SK-N-SH (cell line): ENCODE results near the gene AGMAT. TPM values are rescaled to one million over a fixed set of nuclear protein-coding genes. Genes with fewer than 3 reads are reported as not detected.

Source experiments
- CTCF ChIA-PET: fragments of 300-600, 350-600 bp; formaldehyde crosslinking; extraction: SDS; loops from one replicate; lab custom pipeline; 2021; lab: Yijun Ruan, JAX
- POLR2A ChIA-PET: fragments of 350-600 bp; sonication (Branson Sonifier 250); formaldehyde crosslinking; extraction: SDS; loops from one replicate; lab custom pipeline; 2020; ENCODE audit warnings: antibody characterized with exemption, inconsistent platforms; lab: Yijun Ruan, JAX
- DNase-seq: peaks from one replicate; pipeline ENCODE4 v3.0.0; 2012
- H2AFZ ChIP-seq: fragments of 200-600 bp; sonication (generic); 2 replicates; pipeline ENCODE4 v1.8.1; 2016; ENCODE audit warnings: antibody characterized with exemption, mild to moderate bottlenecking, low read depth
- H3F3A ChIP-seq: fragments of 200-600 bp; sonication (generic); replicated peaks from 2 replicates; pipeline ENCODE3; 2016; ENCODE audit warnings: antibody characterized with exemption, mild to moderate bottlenecking; ENCODE audit not compliant: insufficient read depth
- H3K27ac ChIP-seq, 2 experiments: fragments of 200-500 bp in 1 of 2; fragments of 200-600 bp in 1 of 2; sonication (Bioruptor generic) in 1 of 2; sonication (generic), shearing (Covaris generic) in 1 of 2; 2 replicates each; pipeline versions ENCODE4 v1.5.1 to v1.6.1; 2014 to 2016; ENCODE audit warnings: low read depth in 2 of 2, inconsistent platforms in 1 of 2, low read length in 1 of 2, mild to moderate bottlenecking in 1 of 2, mixed read lengths in 1 of 2
- H3K27me3 ChIP-seq: fragments of 200-600 bp; sonication (generic), shearing (Covaris generic); 2 replicates; pipeline ENCODE4 v1.6.1; 2016; ENCODE audit warnings: mixed run types; ENCODE audit not compliant: insufficient read depth
- H3K36me3 ChIP-seq, 2 experiments: fragments of 200-500 bp in 1 of 2; fragments of 200-600 bp in 1 of 2; sonication (Bioruptor generic) in 1 of 2; sonication (generic) in 1 of 2; replicated peaks in 1 of 2; 2 replicates each; pipeline versions ENCODE3 to v1.5.1; 2014 to 2016; ENCODE audit warnings: low read length in 1 of 2, mild to moderate bottlenecking in 1 of 2; ENCODE audit not compliant: insufficient read depth in 2 of 2, control insufficient read depth in 1 of 2
- H3K4me1 ChIP-seq, 2 experiments: fragments of 200-500 bp in 1 of 2; fragments of 200-600 bp in 1 of 2; sonication (Bioruptor generic) in 1 of 2; sonication (generic), shearing (Covaris generic) in 1 of 2; 2 replicates each; pipeline versions ENCODE4 v1.5.1 to v1.6.1; 2014 to 2016; ENCODE audit warnings: low read depth in 1 of 2, low read length in 1 of 2, mixed run types in 1 of 2; ENCODE audit not compliant: insufficient read depth in 2 of 2, control insufficient read depth in 1 of 2
- H3K4me2 ChIP-seq: fragments of 200-600 bp; sonication (generic), shearing (Covaris generic); 2 replicates; pipeline ENCODE4 v1.6.1; 2017; ENCODE audit warnings: mixed run types
- H3K4me3 ChIP-seq, 2 experiments: fragments of 200-500 bp in 1 of 2; fragments of 200-600 bp in 1 of 2; sonication (Bioruptor generic) in 1 of 2; sonication (generic), shearing (Covaris generic) in 1 of 2; 2 replicates each; pipeline versions ENCODE4 v1.5.1 to v1.8.1; 2014 to 2016; ENCODE audit warnings: low read depth in 2 of 2, inconsistent platforms in 1 of 2, low read length in 1 of 2, mild to moderate bottlenecking in 1 of 2, mixed read lengths in 1 of 2, moderate library complexity in 1 of 2
- H3K79me2 ChIP-seq: fragments of 200-600 bp; sonication (generic); 2 replicates; pipeline ENCODE4 v1.8.1; 2017; ENCODE audit warnings: mild to moderate bottlenecking; ENCODE audit not compliant: insufficient read depth
- H3K9ac ChIP-seq: fragments of 200-600 bp; sonication (generic); 2 replicates; pipeline ENCODE4 v1.6.1; 2017; ENCODE audit warnings: mixed run types
- H3K9me2 ChIP-seq: fragments of 200-600 bp; sonication (generic); 2 replicates; pipeline ENCODE4 v1.6.1; 2017; ENCODE audit warnings: mixed run types
- H3K9me3 ChIP-seq: fragments of 200-600 bp; sonication (generic); 2 replicates; pipeline ENCODE4 v1.6.1; 2017; ENCODE audit warnings: mixed run types, mild to moderate bottlenecking, moderate library complexity
- H4K20me1 ChIP-seq: fragments of 200-600 bp; sonication (generic); 2 replicates; pipeline ENCODE4 v1.6.1; 2017; ENCODE audit warnings: mild to moderate bottlenecking, mixed run types; ENCODE audit not compliant: insufficient read depth
- CHD2 ChIP-seq: fragments of 150-350 bp; IDR thresholded peaks from 2 replicates; pipeline ENCODE4 v1.6.1; 2018; ENCODE audit warnings: low read length; ENCODE audit not compliant: partially characterized antibody
- ELF1 ChIP-seq: IDR thresholded peaks from 2 replicates; pipeline ENCODE4 v1.4.0; 2012
- EP300 ChIP-seq, 2 experiments: IDR thresholded peaks; 2 replicates each; pipeline versions ENCODE4 v1.4.0 to v1.6.1; 2012; ENCODE audit warnings: borderline replicate concordance in 1 of 2, low read depth in 1 of 2, low read length in 1 of 2
- EZH2phosphoT487 ChIP-seq: fragments of 200-600 bp; sonication (generic); IDR thresholded peaks from 2 replicates; pipeline ENCODE4 v1.6.1; 2017; ENCODE audit warnings: low read depth, mixed run types, mild to moderate bottlenecking, antibody characterized with exemption, moderate library complexity, borderline replicate concordance
- FOSL2 ChIP-seq: IDR thresholded peaks from 2 replicates; pipeline ENCODE4 v1.4.0; 2012; ENCODE audit warnings: low read depth, mild to moderate bottlenecking, moderate library complexity, borderline replicate concordance
- FOXJ3 ChIP-seq: sonication (generic); formaldehyde crosslinking; IDR thresholded peaks from 2 replicates; pipeline ENCODE4 v1.5.1; 2020; ENCODE audit warnings: mild to moderate bottlenecking, missing genetic modification reagents
- GABPA ChIP-seq: IDR thresholded peaks from 2 replicates; pipeline ENCODE4 v1.4.0; 2012; ENCODE audit warnings: low read depth, mild to moderate bottlenecking
- JUND ChIP-seq: IDR thresholded peaks from 2 replicates; pipeline ENCODE4 v1.4.0; 2012
- MEF2A ChIP-seq: IDR thresholded peaks from 2 replicates; pipeline ENCODE4 v1.4.0; 2012; ENCODE audit warnings: low read depth, borderline replicate concordance
- MXI1 ChIP-seq: IDR thresholded peaks from 2 replicates; pipeline ENCODE4 v1.6.1; 2012; ENCODE audit warnings: mild to moderate bottlenecking, low read depth, low read length, improper control_type of control experiment
- NFIC ChIP-seq: IDR thresholded peaks from 2 replicates; pipeline ENCODE4 v1.4.0; 2012; ENCODE audit warnings: borderline replicate concordance
- NRF1 ChIP-seq: IDR thresholded peaks from 2 replicates; pipeline ENCODE4 v1.6.1; 2012; ENCODE audit warnings: low read depth, mild to moderate bottlenecking, low read length
- POLR2AphosphoS5 ChIP-seq: IDR thresholded peaks from 2 replicates; pipeline ENCODE4 v1.6.1; 2012; ENCODE audit warnings: low read depth, low read length
- RCOR1 ChIP-seq: fragments of 150-350 bp; IDR thresholded peaks from 2 replicates; pipeline ENCODE4 v1.6.1; 2017; ENCODE audit warnings: antibody characterized with exemption, low read length
- RXRA ChIP-seq: IDR thresholded peaks from 2 replicates; pipeline ENCODE4 v1.4.0; 2012; ENCODE audit warnings: low read depth, mild to moderate bottlenecking, borderline replicate concordance
- TCF12 ChIP-seq: IDR thresholded peaks from 2 replicates; pipeline ENCODE4 v1.4.0; 2012
- TEAD4 ChIP-seq: IDR thresholded peaks from 2 replicates; pipeline ENCODE4 v1.4.0; 2012; ENCODE audit warnings: mild to moderate bottlenecking, borderline replicate concordance; ENCODE audit not compliant: insufficient read depth
- WGBS: methylation state at CpG from one replicate; pipeline ENCODE4 v1.1.6; 2017; ENCODE audit warnings: low lambda C conversion rate; 5-methylcytosine and 5-hydroxymethylcytosine counted together
- polyA plus RNA-seq, 3 experiments: library from polyadenylated mRNA; depleted of rRNA; stranded (reverse); fragments of >200 nt; gene quantifications; 2 replicates each; pipeline ENCODE4 v1.2.3, GENCODE V29; 2012
- TF ChIP-seq, protein P1 (sequence below): fragments of 150-350 bp; IDR thresholded peaks from 2 replicates; pipeline ENCODE4 v1.6.1; 2017; ENCODE audit warnings: antibody characterized with exemption, low read length, low read depth, borderline replicate concordance
- TF ChIP-seq, protein P2 (sequence below): IDR thresholded peaks from 2 replicates; pipeline ENCODE4 v1.4.0; 2012; ENCODE audit warnings: low read depth, borderline replicate concordance
- TF ChIP-seq, protein P3 (sequence below): IDR thresholded peaks from 2 replicates; pipeline ENCODE4 v1.4.0; 2012; ENCODE audit warnings: low read depth, borderline replicate concordance

AGMAT gene
- polyA plus RNA-seq, 1 of the 3 experiments (the other 2 are of a cell fraction): 0.66 TPM

DNA sequence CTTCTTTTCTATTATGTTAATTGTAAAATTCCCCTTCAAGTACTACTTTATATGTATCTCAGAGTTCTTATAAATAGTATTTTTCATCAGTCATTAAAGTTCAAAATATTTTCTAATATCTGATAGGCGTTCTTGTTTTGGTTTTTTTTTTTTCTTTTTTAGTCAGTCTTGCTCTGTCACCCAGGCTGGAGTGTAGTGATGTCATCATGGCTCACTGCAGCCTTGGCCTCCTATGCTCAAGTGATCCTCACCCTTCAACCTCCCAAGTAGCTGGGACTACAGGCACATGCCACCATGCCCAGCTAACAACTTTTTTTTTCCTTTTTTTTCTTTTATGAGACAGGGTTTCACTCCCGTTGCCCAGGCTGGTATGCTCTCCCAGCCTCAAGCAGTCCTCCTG lies 27.3 kb downstream of the AGMAT start:
- DNase-seq: no peak
- no peak for TF ChIP-seq FOXJ3
- TF ChIP-seq, protein P1, sequence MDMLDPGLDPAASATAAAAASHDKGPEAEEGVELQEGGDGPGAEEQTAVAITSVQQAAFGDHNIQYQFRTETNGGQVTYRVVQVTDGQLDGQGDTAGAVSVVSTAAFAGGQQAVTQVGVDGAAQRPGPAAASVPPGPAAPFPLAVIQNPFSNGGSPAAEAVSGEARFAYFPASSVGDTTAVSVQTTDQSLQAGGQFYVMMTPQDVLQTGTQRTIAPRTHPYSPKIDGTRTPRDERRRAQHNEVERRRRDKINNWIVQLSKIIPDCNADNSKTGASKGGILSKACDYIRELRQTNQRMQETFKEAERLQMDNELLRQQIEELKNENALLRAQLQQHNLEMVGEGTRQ: no peak
- TF ChIP-seq MXI1: no peak
- TF ChIP-seq POLR2AphosphoS5: no peak
- TF ChIP-seq RXRA: no peak
- no peak for TF ChIP-seq EP300 (IDR thresholded peaks at IDR 0.05; ENCODE audit: borderline replicate concordance in 1 of 2, low read depth in 1 of 2, low read length in 1 of 2)
- TF ChIP-seq NFIC: no peak
- TF ChIP-seq FOSL2: no peak
- TF ChIP-seq, protein P2, sequence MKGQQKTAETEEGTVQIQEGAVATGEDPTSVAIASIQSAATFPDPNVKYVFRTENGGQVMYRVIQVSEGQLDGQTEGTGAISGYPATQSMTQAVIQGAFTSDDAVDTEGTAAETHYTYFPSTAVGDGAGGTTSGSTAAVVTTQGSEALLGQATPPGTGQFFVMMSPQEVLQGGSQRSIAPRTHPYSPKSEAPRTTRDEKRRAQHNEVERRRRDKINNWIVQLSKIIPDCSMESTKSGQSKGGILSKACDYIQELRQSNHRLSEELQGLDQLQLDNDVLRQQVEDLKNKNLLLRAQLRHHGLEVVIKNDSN: no peak
- TF ChIP-seq TCF12: no peak
- TF ChIP-seq ELF1: no peak
- no peak for TF ChIP-seq GABPA
- TF ChIP-seq MEF2A: no peak
- TF ChIP-seq TEAD4: no peak
- no peak for TF ChIP-seq RCOR1
- TF ChIP-seq, protein P3, sequence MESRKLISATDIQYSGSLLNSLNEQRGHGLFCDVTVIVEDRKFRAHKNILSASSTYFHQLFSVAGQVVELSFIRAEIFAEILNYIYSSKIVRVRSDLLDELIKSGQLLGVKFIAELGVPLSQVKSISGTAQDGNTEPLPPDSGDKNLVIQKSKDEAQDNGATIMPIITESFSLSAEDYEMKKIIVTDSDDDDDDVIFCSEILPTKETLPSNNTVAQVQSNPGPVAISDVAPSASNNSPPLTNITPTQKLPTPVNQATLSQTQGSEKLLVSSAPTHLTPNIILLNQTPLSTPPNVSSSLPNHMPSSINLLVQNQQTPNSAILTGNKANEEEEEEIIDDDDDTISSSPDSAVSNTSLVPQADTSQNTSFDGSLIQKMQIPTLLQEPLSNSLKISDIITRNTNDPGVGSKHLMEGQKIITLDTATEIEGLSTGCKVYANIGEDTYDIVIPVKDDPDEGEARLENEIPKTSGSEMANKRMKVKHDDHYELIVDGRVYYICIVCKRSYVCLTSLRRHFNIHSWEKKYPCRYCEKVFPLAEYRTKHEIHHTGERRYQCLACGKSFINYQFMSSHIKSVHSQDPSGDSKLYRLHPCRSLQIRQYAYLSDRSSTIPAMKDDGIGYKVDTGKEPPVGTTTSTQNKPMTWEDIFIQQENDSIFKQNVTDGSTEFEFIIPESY: no peak
- Histone ChIP-seq H2AFZ (no peak overlapping the region), H3K27me3 (no peaks in the 10 kb centered on the region), H3K27ac (no peak overlapping the region), H3K9me2 (no peaks in the 10 kb centered on the region), H3K79me2 (no peaks in the 10 kb centered on the region), H3K36me3 (peaks cover 23 to 35% of the 10 kb centered on the region in 2 experiments), H3K4me2 (no peak overlapping the region), H3K4me1 (no peaks in the 10 kb centered on the region), H3K9ac (no peak overlapping the region), H3F3A (peaks cover 3% of the 10 kb centered on the region), H3K4me3 (no peak overlapping the region), H4K20me1 (no peaks in the 10 kb centered on the region), H3K9me3 (no peaks in the 10 kb centered on the region)
- POLR2A ChIA-PET: no interaction called here
- 95% methylated on average over 2 of the region's 2 CpGs for WGBS
- CTCF ChIA-PET: no interaction called here

DNA sequence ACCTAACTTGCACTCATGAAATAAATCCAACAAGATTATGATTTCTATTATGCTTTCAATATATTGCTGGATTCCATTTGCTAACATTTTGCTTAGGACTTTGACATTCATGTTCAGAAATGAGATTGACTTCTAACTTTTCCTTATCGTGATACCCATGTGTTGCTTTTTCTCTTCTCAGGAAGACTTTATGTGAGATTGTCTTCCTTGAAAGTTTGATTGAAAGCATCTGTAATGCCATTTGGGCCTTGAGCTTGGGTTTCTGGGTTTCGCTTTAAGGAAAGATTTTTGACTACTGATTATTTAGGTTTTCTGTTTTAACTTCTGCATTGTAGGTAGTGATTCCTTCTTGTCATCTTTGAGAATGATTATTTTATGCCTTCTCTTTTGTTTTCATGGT lies 27.8 kb downstream of the AGMAT start:
- Histone ChIP-seq H2AFZ (no peak overlapping the region), H3K36me3 (peaks cover 21 to 35% of the 10 kb centered on the region in 2 experiments), H3K9ac (no peak overlapping the region), H4K20me1 (no peaks in the 10 kb centered on the region), H3K27me3 (no peaks in the 10 kb centered on the region), H3K27ac (no peak overlapping the region), H3K9me3 (no peaks in the 10 kb centered on the region), H3K79me2 (no peaks in the 10 kb centered on the region), H3K4me2 (no peak overlapping the region), H3K9me2 (no peaks in the 10 kb centered on the region), H3F3A (peaks cover 3% of the 10 kb centered on the region), H3K4me1 (no peaks in the 10 kb centered on the region), H3K4me3 (no peak overlapping the region)
- CTCF ChIA-PET: no interaction called here
- TF ChIP-seq EZH2phosphoT487: no peak
- no peak for TF ChIP-seq TCF12
- TF ChIP-seq CHD2: no peak
- no peak for TF ChIP-seq JUND
- no peak for TF ChIP-seq NRF1
- TF ChIP-seq MXI1: no peak
- TF ChIP-seq POLR2AphosphoS5: no peak
- TF ChIP-seq MEF2A: no peak
- TF ChIP-seq NFIC: no peak
- TF ChIP-seq EP300 (IDR thresholded peaks at IDR 0.05; ENCODE audit: borderline replicate concordance in 1 of 2, low read depth in 1 of 2, low read length in 1 of 2): no peak
- TF ChIP-seq, protein P3: no peak
- TF ChIP-seq TEAD4: no peak
- POLR2A ChIA-PET: no interaction called here
- WGBS: 95% methylated on average over 2 of the region's 2 CpGs
- no peak for DNase-seq
